ENCODE measurements around the gene WHRN.

The WHRN gene

DNA sequence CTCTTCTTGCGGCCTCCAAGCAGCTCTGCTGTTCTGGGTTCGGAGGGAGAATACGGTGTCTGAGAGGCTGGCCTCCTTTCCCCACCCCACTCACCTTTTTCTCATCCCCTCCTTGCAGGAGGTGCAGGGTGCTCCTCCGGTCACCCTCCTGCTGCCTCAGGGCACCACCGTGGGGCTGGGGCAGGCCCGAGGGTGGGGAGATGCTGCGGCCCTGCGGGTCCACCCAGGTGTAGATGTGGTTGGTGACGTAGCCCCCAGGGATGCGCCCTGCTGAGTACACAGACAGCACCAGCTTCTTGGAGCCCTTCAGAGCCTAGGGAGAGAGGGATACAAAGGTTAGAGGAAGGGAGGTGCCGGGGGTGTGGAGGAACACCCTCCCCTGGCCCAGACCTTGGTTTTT, 26.8 kb downstream of the WHRN start:
- no peaks in the 10 kb centered on the region for H3K27me3 ChIP-seq (ENCODE audit: insufficient read depth, poor library complexity, severe bottlenecking)
- no peak for TF ChIP-seq GABPA (IDR thresholded peaks at IDR 0.05; ENCODE audit: low read depth)
- no peak for TF ChIP-seq POLR2AphosphoS5 (IDR thresholded peaks at IDR 0.05; ENCODE audit: low read depth)
- TF ChIP-seq, protein P1, sequence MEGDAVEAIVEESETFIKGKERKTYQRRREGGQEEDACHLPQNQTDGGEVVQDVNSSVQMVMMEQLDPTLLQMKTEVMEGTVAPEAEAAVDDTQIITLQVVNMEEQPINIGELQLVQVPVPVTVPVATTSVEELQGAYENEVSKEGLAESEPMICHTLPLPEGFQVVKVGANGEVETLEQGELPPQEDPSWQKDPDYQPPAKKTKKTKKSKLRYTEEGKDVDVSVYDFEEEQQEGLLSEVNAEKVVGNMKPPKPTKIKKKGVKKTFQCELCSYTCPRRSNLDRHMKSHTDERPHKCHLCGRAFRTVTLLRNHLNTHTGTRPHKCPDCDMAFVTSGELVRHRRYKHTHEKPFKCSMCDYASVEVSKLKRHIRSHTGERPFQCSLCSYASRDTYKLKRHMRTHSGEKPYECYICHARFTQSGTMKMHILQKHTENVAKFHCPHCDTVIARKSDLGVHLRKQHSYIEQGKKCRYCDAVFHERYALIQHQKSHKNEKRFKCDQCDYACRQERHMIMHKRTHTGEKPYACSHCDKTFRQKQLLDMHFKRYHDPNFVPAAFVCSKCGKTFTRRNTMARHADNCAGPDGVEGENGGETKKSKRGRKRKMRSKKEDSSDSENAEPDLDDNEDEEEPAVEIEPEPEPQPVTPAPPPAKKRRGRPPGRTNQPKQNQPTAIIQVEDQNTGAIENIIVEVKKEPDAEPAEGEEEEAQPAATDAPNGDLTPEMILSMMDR (IDR thresholded peaks at IDR 0.05; ENCODE audit: insufficient read depth, low read length) = no peak
- TF ChIP-seq, protein P2, sequence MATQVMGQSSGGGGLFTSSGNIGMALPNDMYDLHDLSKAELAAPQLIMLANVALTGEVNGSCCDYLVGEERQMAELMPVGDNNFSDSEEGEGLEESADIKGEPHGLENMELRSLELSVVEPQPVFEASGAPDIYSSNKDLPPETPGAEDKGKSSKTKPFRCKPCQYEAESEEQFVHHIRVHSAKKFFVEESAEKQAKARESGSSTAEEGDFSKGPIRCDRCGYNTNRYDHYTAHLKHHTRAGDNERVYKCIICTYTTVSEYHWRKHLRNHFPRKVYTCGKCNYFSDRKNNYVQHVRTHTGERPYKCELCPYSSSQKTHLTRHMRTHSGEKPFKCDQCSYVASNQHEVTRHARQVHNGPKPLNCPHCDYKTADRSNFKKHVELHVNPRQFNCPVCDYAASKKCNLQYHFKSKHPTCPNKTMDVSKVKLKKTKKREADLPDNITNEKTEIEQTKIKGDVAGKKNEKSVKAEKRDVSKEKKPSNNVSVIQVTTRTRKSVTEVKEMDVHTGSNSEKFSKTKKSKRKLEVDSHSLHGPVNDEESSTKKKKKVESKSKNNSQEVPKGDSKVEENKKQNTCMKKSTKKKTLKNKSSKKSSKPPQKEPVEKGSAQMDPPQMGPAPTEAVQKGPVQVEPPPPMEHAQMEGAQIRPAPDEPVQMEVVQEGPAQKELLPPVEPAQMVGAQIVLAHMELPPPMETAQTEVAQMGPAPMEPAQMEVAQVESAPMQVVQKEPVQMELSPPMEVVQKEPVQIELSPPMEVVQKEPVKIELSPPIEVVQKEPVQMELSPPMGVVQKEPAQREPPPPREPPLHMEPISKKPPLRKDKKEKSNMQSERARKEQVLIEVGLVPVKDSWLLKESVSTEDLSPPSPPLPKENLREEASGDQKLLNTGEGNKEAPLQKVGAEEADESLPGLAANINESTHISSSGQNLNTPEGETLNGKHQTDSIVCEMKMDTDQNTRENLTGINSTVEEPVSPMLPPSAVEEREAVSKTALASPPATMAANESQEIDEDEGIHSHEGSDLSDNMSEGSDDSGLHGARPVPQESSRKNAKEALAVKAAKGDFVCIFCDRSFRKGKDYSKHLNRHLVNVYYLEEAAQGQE (IDR thresholded peaks at IDR 0.05; ENCODE audit: insufficient replicate concordance, low read depth) = no peak
- TF ChIP-seq SPI1 (IDR thresholded peaks at IDR 0.05; ENCODE audit: borderline replicate concordance, low read depth) = no peak
- no peak for DNase-seq (ENCODE audit: low read depth in 1 of 2, low spot score in 1 of 2)
- no peak overlapping the region for H3K4me3 ChIP-seq (replicated peaks; ENCODE audit: insufficient read depth, low read length)
- no peak overlapping the region for H3K27ac ChIP-seq (replicated peaks)

DNA sequence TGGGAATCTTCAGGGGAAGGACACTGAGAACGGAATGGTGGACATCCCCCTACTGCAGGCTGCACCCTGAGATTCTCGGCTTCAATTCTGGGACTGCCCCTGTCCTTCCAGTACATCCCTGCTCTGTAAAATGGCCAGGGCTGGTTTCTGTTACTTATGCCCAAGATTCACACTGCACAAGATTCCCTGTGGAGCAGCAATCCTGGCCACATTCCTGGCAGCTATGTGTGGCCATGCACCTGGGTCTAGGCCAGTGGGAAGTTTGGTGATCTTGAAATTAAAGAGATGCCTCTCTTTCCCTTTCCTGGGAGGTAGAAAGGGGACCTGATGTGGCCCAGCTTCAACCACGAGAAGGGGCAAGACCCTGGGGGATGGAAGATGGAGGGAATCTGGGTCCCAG, 27.6 kb downstream of the WHRN start:
- DNase-seq (ENCODE audit: low read depth in 1 of 2, low spot score in 1 of 2) = no peak
- no peaks in the 10 kb centered on the region for H3K27me3 ChIP-seq (ENCODE audit: insufficient read depth, poor library complexity, severe bottlenecking)
- no peak overlapping the region for H3K27ac ChIP-seq (replicated peaks)
- TF ChIP-seq, protein P1 (IDR thresholded peaks at IDR 0.05; ENCODE audit: insufficient read depth, low read length) = no peak
- TF ChIP-seq GABPA (IDR thresholded peaks at IDR 0.05; ENCODE audit: low read depth) = no peak
- TF ChIP-seq SPI1 (IDR thresholded peaks at IDR 0.05; ENCODE audit: borderline replicate concordance, low read depth) = no peak
- TF ChIP-seq, protein P2 (IDR thresholded peaks at IDR 0.05; ENCODE audit: insufficient replicate concordance, low read depth) = no peak
- TF ChIP-seq POLR2AphosphoS5 (IDR thresholded peaks at IDR 0.05; ENCODE audit: low read depth) = no peak
- H3K4me3 ChIP-seq (replicated peaks; ENCODE audit: insufficient read depth, low read length) = no peak overlapping the region

DNA sequence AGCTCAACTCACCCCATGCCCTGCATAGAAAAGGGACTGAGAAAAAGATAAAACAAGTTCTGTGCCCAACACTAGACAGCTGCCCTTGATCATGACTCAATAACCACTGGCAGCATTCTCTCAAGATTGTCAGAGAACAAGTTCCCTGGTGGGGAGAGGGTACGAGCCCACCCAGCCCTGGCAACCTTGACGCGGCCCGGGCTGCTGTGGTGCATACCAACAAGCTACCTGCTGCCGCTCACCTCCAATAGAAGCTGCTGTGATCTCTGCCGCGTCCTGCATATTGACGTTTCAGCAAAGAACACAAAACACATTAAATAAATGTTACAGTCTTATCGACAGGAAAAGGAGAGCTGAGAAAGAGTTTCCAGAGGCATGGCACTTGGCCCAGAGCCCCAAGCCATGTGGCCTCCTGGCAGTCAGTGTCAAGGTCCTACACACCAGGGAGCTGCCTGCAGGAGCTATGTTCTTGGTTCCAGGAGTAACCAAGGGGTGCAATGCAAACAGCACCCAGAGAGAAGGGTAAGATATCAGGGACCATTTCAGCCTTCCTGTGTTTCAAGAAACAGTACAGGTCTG, 28.3 kb downstream of the WHRN start:
- H3K4me3 ChIP-seq (replicated peaks; ENCODE audit: insufficient read depth, low read length) = no peak overlapping the region
- no peaks in the 10 kb centered on the region for H3K27me3 ChIP-seq (ENCODE audit: insufficient read depth, poor library complexity, severe bottlenecking)
- no peak for TF ChIP-seq GABPA (IDR thresholded peaks at IDR 0.05; ENCODE audit: low read depth)
- TF ChIP-seq, protein P1 (IDR thresholded peaks at IDR 0.05; ENCODE audit: insufficient read depth, low read length) = no peak
- TF ChIP-seq SPI1 (IDR thresholded peaks at IDR 0.05; ENCODE audit: borderline replicate concordance, low read depth) = no peak
- no peak for TF ChIP-seq POLR2AphosphoS5 (IDR thresholded peaks at IDR 0.05; ENCODE audit: low read depth)
- TF ChIP-seq, protein P2 (IDR thresholded peaks at IDR 0.05; ENCODE audit: insufficient replicate concordance, low read depth) = no peak
- no peak overlapping the region for H3K27ac ChIP-seq (replicated peaks)
- DNase-seq (ENCODE audit: low read depth in 1 of 2, low spot score in 1 of 2) = no peak
